Stromal cell of bone marrow (primary cell): ENCODE results near the gene TNK1.
"Not testable (repeated sequence)": the region's sequence is repeated elsewhere in the genome, so short reads cannot be mapped to it uniquely, and the experiment has no call there.

Source experiments
- DNase-seq: peaks from one replicate; pipeline ENCODE4 v3.0.0-alpha.2; 2012; ENCODE audit warnings: low read depth

Gene TNK1

GRCh38 chr17:7355053-7355452 lies 25.8 kb upstream of the TNK1 start, which contains the start of gene TMEM95:
Gene TMEM95, plus strand, starts transcription at chr17:7355156. Its CDS starts 49 bp downstream, at chr17:7355205.
- DNase-seq: no peak

GRCh38 chr17:7355573-7355972 lies 25.3 kb upstream of the TNK1 start:
- no peak for DNase-seq

- DNase-seq: no peak
Observed at GRCh38 chr17:7356072-7356549, 24.8 kb upstream of the TNK1 start.

- DNase-seq: no peak
Observed at GRCh38 chr17:7356756-7357155, 24.1 kb upstream of the TNK1 start.

GRCh38 chr17:7357381-7357780 lies 23.5 kb upstream of the TNK1 start:
- DNase-seq: no peak

GRCh38 chr17:7361906-7362305 lies 19.0 kb upstream of the TNK1 start:
- DNase-seq: no peak

GRCh38 chr17:7363311-7363710 lies 17.6 kb upstream of the TNK1 start:
- DNase-seq: no peak

- DNase-seq: not testable (repeated sequence)
Observed at GRCh38 chr17:7365963-7366362, 14.9 kb upstream of the TNK1 start.

- DNase-seq: no peak
Observed at GRCh38 chr17:7367083-7367482, 13.8 kb upstream of the TNK1 start.

- DNase-seq: no peak
Observed at GRCh38 chr17:7367918-7368598, 12.8 kb upstream of the TNK1 start.

GRCh38 chr17:7368599-7368994 lies 12.3 kb upstream of the TNK1 start:
- not testable (repeated sequence) for DNase-seq

GRCh38 chr17:7369825-7370224 lies 11.1 kb upstream of the TNK1 start:
- DNase-seq: no peak

- DNase-seq: no peak
Observed at GRCh38 chr17:7370853-7371252, 10.0 kb upstream of the TNK1 start.

GRCh38 chr17:7374353-7374752 lies 6.5 kb upstream of the TNK1 start:
- DNase-seq: no peak

- no peak for DNase-seq
Observed at GRCh38 chr17:7379134-7379533, 1.8 kb upstream of the TNK1 start.

- no peak for DNase-seq
Observed at GRCh38 chr17:7380321-7380720, 568 bp upstream of the TNK1 start.

- no peak for DNase-seq
Observed at GRCh38 chr17:7382901-7383300, 2.0 kb downstream of the TNK1 start.

- DNase-seq: no peak
Observed at GRCh38 chr17:7383371-7383741, 2.5 kb downstream of the TNK1 start.

GRCh38 chr17:7383742-7384488 lies 3.0 kb downstream of the TNK1 start:
- no peak for DNase-seq

GRCh38 chr17:7384489-7385081 lies 3.7 kb downstream of the TNK1 start:
- no peak for DNase-seq

GRCh38 chr17:7388856-7389255 lies 8.0 kb downstream of the TNK1 start:
- no peak for DNase-seq

- no peak for DNase-seq
Observed at GRCh38 chr17:7389924-7390910, 9.3 kb downstream of the TNK1 start.
